WTC11 (cell line): ENCODE measurements around the gene SIGLEC15. TPM values are rescaled to one million over a fixed set of nuclear protein-coding genes. Genes with fewer than 3 reads are reported as not detected.

ENCODE experiments used
- ATAC-seq: fragments of 200-7000 bp; cut with Tn5 transposase; 2 replicates; pipeline ENCODE4 v1.10.0; 2021; ENCODE audit warnings: mild to moderate bottlenecking, moderate library complexity
- CTCF ChIA-PET: fragments of 300-600 bp; sonication (Branson Sonifier 250); formaldehyde crosslinking; loops from one replicate; lab custom pipeline; 2021; ENCODE audit warnings: antibody characterized with exemption; lab: Charles Lee
- POLR2A ChIA-PET: fragments of 350-600 bp; sonication (Branson Sonifier 250); formaldehyde crosslinking; loops from one replicate; lab custom pipeline; 2021; ENCODE audit warnings: antibody characterized with exemption; lab: Charles Lee
- DNase-seq: peaks from one replicate; pipeline ENCODE4 v3.0.0; 2021; ENCODE audit warnings: low spot score
- H3K27ac Mint-ChIP-seq: 2 replicates; pipeline ENCODE4 v1.8.0; 2021; ENCODE audit warnings: mixed read lengths
- H3K27me3 Mint-ChIP-seq: 2 replicates; pipeline ENCODE4 v1.8.0; 2021; ENCODE audit warnings: low read depth, mild to moderate bottlenecking, moderate library complexity, mixed read lengths
- H3K36me3 Mint-ChIP-seq: 2 replicates; pipeline ENCODE4 v1.8.0; 2021; ENCODE audit warnings: mixed read lengths
- H3K4me1 Mint-ChIP-seq: 2 replicates; pipeline ENCODE4 v1.8.0; 2022; ENCODE audit warnings: mixed read lengths
- H3K4me3 Mint-ChIP-seq: 2 replicates; pipeline ENCODE4 v1.8.0; 2021; ENCODE audit warnings: mild to moderate bottlenecking, moderate library complexity, mixed read lengths
- H3K9me3 Mint-ChIP-seq: 2 replicates; pipeline ENCODE4 v1.8.0; 2021; ENCODE audit warnings: mixed read lengths
- ATF1 ChIP-seq: sonication (generic); formaldehyde crosslinking; IDR thresholded peaks from 2 replicates; pipeline ENCODE4 v1.8.1; 2023; ENCODE audit warnings: mild to moderate bottlenecking, moderate library complexity, missing genetic modification reagents
- CREM ChIP-seq: sonication (generic); formaldehyde crosslinking; IDR thresholded peaks from 2 replicates; pipeline ENCODE4 v1.8.1; 2022; ENCODE audit warnings: mild to moderate bottlenecking, missing genetic modification reagents, moderate library complexity
- ETV6 ChIP-seq: sonication (generic); formaldehyde crosslinking; IDR thresholded peaks from 2 replicates; pipeline ENCODE4 v1.8.1; 2022; ENCODE audit warnings: mild to moderate bottlenecking, missing genetic modification reagents
- FOXJ3 ChIP-seq: sonication (generic); formaldehyde crosslinking; IDR thresholded peaks from 2 replicates; pipeline ENCODE4 v1.9.0; 2021; ENCODE audit warnings: missing genetic modification reagents, mild to moderate bottlenecking, borderline replicate concordance
- FOXP1 ChIP-seq: sonication (generic); formaldehyde crosslinking; IDR thresholded peaks from 2 replicates; pipeline ENCODE4 v1.8.0; 2022; ENCODE audit warnings: missing genetic modification reagents, mild to moderate bottlenecking, moderate library complexity, borderline replicate concordance
- GRHL2 ChIP-seq: fragments of 250-450 bp; sonication (Bioruptor Pico); IDR thresholded peaks from 2 replicates; pipeline ENCODE4 v1.8.0; 2022; ENCODE audit warnings: mild to moderate bottlenecking, moderate library complexity; ENCODE audit not compliant: insufficient replicate concordance, severe bottlenecking
- GTF2I ChIP-seq: fragments of 250-450 bp; sonication (Bioruptor Pico); conservative IDR thresholded peaks from 2 replicates; pipeline ENCODE4 v1.4.0; 2021; ENCODE audit warnings: mild to moderate bottlenecking
- MLX ChIP-seq: sonication (generic); formaldehyde crosslinking; IDR thresholded peaks from 2 replicates; pipeline ENCODE4 v1.8.1; 2023; ENCODE audit warnings: mild to moderate bottlenecking, missing genetic modification reagents, moderate library complexity
- MXD4 ChIP-seq: fragments of 250-450 bp; sonication (Bioruptor Pico); IDR thresholded peaks from 2 replicates; pipeline ENCODE4 v1.8.0; 2021; ENCODE audit warnings: mild to moderate bottlenecking, moderate library complexity, borderline replicate concordance
- NR2C2 ChIP-seq: sonication (generic); formaldehyde crosslinking; IDR thresholded peaks from 2 replicates; pipeline ENCODE4 v1.8.0; 2022; ENCODE audit warnings: mild to moderate bottlenecking, missing genetic modification reagents
- OVOL2 ChIP-seq: fragments of 250-450 bp; sonication (Bioruptor Pico); IDR thresholded peaks from 2 replicates; pipeline ENCODE4 v1.9.0; 2021; ENCODE audit warnings: mild to moderate bottlenecking, borderline replicate concordance
- SMAD3 ChIP-seq: sonication (generic); formaldehyde crosslinking; IDR thresholded peaks from 2 replicates; pipeline ENCODE4 v1.8.0; 2022; ENCODE audit warnings: missing genetic modification reagents, mild to moderate bottlenecking, borderline replicate concordance
- SOX15 ChIP-seq: fragments of 250-450 bp; sonication (Bioruptor Pico); IDR thresholded peaks from 2 replicates; pipeline ENCODE4 v1.9.0; 2021; ENCODE audit warnings: mild to moderate bottlenecking
- SP1 ChIP-seq: sonication (generic); formaldehyde crosslinking; conservative IDR thresholded peaks from 2 replicates; pipeline ENCODE4 v1.8.1; 2022; ENCODE audit warnings: missing genetic modification reagents
- TEAD1 ChIP-seq: sonication (generic); formaldehyde crosslinking; IDR thresholded peaks from 2 replicates; pipeline ENCODE4 v1.8.0; 2022; ENCODE audit warnings: mild to moderate bottlenecking, missing genetic modification reagents
- ZBTB21 ChIP-seq: sonication (generic); formaldehyde crosslinking; IDR thresholded peaks from 2 replicates; pipeline ENCODE4 v1.8.1; 2023; ENCODE audit warnings: mild to moderate bottlenecking, missing genetic modification reagents, borderline replicate concordance
- ZNF219 ChIP-seq: sonication (generic); formaldehyde crosslinking; IDR thresholded peaks from 2 replicates; pipeline ENCODE4 v1.8.0; 2023; ENCODE audit warnings: missing genetic modification reagents, mild to moderate bottlenecking, borderline replicate concordance
- ZNF396 ChIP-seq: fragments of 250-450 bp; sonication (Bioruptor Pico); IDR thresholded peaks from 2 replicates; pipeline ENCODE4 v1.8.0; 2021; ENCODE audit warnings: mild to moderate bottlenecking, moderate library complexity, borderline replicate concordance
- total RNA-seq: library from RNA; stranded (reverse); gene quantifications from 3 replicates; pipeline ENCODE4 v1.2.3, GENCODE V29; 2021
- TF ChIP-seq, protein P1 (sequence below): sonication (generic); formaldehyde crosslinking; IDR thresholded peaks from 2 replicates; pipeline ENCODE4 v1.8.0; 2022; ENCODE audit warnings: mild to moderate bottlenecking, missing genetic modification reagents
- TF ChIP-seq, protein P2 (sequence below): fragments of 250-450 bp; sonication (Bioruptor Pico); IDR thresholded peaks from 2 replicates; pipeline ENCODE4 v1.9.0; 2021; ENCODE audit warnings: mild to moderate bottlenecking
- TF ChIP-seq, protein P3 (sequence below): sonication (generic); formaldehyde crosslinking; IDR thresholded peaks from 2 replicates; pipeline ENCODE4 v1.8.1; 2023; ENCODE audit warnings: mild to moderate bottlenecking, missing genetic modification reagents, moderate library complexity
- TF ChIP-seq, protein P4 (sequence below): sonication (generic); formaldehyde crosslinking; IDR thresholded peaks from 2 replicates; pipeline ENCODE4 v1.8.1; 2023; ENCODE audit warnings: mild to moderate bottlenecking, moderate library complexity, missing genetic modification reagents
- TF ChIP-seq, protein P5 (sequence below): sonication (generic); formaldehyde crosslinking; IDR thresholded peaks from 2 replicates; pipeline ENCODE4 v1.8.1; 2023; ENCODE audit warnings: mild to moderate bottlenecking, missing genetic modification reagents
- TF ChIP-seq, protein P6 (sequence below): sonication (generic); formaldehyde crosslinking; IDR thresholded peaks from 2 replicates; pipeline ENCODE4 v1.8.1; 2022; ENCODE audit warnings: low read depth, missing genetic modification reagents, borderline replicate concordance

SIGLEC15 gene
- total RNA-seq, 1 experiment from 2014 or later: not detected

GRCh38 chr18:45829855-45830254, 4.4 kb downstream of the SIGLEC15 start:
- peaks cover 4% of the 10 kb centered on the region; the same call in 1 of the 2 replicates for H3K27me3 Mint-ChIP-seq
- H3K27ac Mint-ChIP-seq: peak overlapping the region; percentile 11; the same call in 1 of the 2 replicates
- ATAC-seq: no peak
- peaks cover 26% of the 10 kb centered on the region for H3K4me1 Mint-ChIP-seq
- POLR2A ChIA-PET: no interaction called here
- no peak for TF ChIP-seq GRHL2
- no peak for TF ChIP-seq MXD4 (CRISPR knock-in tag)
- no peak for TF ChIP-seq FOXJ3
- TF ChIP-seq, protein P1, sequence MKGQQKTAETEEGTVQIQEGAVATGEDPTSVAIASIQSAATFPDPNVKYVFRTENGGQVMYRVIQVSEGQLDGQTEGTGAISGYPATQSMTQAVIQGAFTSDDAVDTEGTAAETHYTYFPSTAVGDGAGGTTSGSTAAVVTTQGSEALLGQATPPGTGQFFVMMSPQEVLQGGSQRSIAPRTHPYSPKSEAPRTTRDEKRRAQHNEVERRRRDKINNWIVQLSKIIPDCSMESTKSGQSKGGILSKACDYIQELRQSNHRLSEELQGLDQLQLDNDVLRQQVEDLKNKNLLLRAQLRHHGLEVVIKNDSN: no peak
- no peak for TF ChIP-seq CREM (CRISPR knock-in tag)
- TF ChIP-seq TEAD1 (CRISPR knock-in tag): no peak
- TF ChIP-seq FOXP1 (CRISPR knock-in tag): no peak
- no peak for TF ChIP-seq GTF2I (CRISPR knock-in tag)
- TF ChIP-seq, protein P2, sequence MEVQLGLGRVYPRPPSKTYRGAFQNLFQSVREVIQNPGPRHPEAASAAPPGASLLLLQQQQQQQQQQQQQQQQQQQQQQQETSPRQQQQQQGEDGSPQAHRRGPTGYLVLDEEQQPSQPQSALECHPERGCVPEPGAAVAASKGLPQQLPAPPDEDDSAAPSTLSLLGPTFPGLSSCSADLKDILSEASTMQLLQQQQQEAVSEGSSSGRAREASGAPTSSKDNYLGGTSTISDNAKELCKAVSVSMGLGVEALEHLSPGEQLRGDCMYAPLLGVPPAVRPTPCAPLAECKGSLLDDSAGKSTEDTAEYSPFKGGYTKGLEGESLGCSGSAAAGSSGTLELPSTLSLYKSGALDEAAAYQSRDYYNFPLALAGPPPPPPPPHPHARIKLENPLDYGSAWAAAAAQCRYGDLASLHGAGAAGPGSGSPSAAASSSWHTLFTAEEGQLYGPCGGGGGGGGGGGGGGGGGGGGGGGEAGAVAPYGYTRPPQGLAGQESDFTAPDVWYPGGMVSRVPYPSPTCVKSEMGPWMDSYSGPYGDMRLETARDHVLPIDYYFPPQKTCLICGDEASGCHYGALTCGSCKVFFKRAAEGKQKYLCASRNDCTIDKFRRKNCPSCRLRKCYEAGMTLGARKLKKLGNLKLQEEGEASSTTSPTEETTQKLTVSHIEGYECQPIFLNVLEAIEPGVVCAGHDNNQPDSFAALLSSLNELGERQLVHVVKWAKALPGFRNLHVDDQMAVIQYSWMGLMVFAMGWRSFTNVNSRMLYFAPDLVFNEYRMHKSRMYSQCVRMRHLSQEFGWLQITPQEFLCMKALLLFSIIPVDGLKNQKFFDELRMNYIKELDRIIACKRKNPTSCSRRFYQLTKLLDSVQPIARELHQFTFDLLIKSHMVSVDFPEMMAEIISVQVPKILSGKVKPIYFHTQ (CRISPR knock-in tag): no peak
- TF ChIP-seq, protein P3, sequence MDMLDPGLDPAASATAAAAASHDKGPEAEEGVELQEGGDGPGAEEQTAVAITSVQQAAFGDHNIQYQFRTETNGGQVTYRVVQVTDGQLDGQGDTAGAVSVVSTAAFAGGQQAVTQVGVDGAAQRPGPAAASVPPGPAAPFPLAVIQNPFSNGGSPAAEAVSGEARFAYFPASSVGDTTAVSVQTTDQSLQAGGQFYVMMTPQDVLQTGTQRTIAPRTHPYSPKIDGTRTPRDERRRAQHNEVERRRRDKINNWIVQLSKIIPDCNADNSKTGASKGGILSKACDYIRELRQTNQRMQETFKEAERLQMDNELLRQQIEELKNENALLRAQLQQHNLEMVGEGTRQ (CRISPR knock-in tag): no peak
- TF ChIP-seq SOX15: no peak
- no peak for TF ChIP-seq ZBTB21
- TF ChIP-seq, protein P4, sequence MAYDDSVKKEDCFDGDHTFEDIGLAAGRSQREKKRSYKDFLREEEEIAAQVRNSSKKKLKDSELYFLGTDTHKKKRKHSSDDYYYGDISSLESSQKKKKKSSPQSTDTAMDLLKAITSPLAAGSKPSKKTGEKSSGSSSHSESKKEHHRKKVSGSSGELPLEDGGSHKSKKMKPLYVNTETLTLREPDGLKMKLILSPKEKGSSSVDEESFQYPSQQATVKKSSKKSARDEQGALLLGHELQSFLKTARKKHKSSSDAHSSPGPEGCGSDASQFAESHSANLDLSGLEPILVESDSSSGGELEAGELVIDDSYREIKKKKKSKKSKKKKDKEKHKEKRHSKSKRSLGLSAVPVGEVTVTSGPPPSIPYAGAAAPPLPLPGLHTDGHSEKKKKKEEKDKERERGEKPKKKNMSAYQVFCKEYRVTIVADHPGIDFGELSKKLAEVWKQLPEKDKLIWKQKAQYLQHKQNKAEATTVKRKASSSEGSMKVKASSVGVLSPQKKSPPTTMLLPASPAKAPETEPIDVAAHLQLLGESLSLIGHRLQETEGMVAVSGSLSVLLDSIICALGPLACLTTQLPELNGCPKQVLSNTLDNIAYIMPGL (CRISPR knock-in tag): no peak
- TF ChIP-seq SMAD3 (CRISPR knock-in tag): no peak
- TF ChIP-seq SP1 (CRISPR knock-in tag): no peak
- no peak for TF ChIP-seq ZNF219
- TF ChIP-seq OVOL2 (CRISPR knock-in tag): no peak
- TF ChIP-seq, protein P5, sequence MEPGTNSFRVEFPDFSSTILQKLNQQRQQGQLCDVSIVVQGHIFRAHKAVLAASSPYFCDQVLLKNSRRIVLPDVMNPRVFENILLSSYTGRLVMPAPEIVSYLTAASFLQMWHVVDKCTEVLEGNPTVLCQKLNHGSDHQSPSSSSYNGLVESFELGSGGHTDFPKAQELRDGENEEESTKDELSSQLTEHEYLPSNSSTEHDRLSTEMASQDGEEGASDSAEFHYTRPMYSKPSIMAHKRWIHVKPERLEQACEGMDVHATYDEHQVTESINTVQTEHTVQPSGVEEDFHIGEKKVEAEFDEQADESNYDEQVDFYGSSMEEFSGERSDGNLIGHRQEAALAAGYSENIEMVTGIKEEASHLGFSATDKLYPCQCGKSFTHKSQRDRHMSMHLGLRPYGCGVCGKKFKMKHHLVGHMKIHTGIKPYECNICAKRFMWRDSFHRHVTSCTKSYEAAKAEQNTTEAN (CRISPR knock-in tag): no peak
- H3K4me3 Mint-ChIP-seq: no peak overlapping the region
- no peaks in the 10 kb centered on the region for H3K9me3 Mint-ChIP-seq
- DNase-seq: no peak
- no peaks in the 10 kb centered on the region for H3K36me3 Mint-ChIP-seq
- CTCF ChIA-PET: interaction anchor here (0.7 to 2.9 kb wide), 4 partner anchors 21 to 106 kb away, joined by 3 to 15 read pairs (median 4); partner anchors contain the start of gene SLC14A1

DNA sequence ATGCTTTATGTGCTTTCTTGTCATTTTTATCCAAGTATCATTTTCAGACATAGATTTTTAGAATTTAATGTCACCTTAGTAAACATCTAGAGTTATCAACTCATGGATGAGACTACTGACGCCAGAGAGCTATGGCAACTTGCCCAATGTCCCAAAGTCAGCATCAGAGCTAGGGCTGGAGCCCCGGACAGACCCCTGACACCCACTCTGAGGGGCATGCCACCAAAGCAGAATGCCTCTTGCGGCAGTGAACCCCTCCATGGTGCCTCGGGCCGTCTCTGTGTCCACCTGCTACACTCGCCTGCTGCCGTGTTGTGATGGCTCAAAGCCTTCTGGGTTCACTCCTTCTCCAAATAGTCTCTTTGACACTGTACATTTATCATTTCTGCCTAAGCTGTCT, 5.4 kb downstream of the SIGLEC15 start:
- H3K4me1 Mint-ChIP-seq: peaks cover 22% of the 10 kb centered on the region
- ChIA-PET CTCF (interaction anchor here (1.4 to 2.9 kb wide), 2 partner anchors 20 to 107 kb away, joined by 5 to 15 read pairs; partner anchors contain the start of gene SLC14A1), POLR2A (no interaction called here)
- H3K4me3 Mint-ChIP-seq: no peak overlapping the region
- H3K27ac Mint-ChIP-seq: no peak overlapping the region
- no peaks in the 10 kb centered on the region for H3K9me3 Mint-ChIP-seq
- ATAC-seq (no peak), DNase-seq (no peak)
- H3K36me3 Mint-ChIP-seq: no peaks in the 10 kb centered on the region
- peaks cover 13% of the 10 kb centered on the region for H3K27me3 Mint-ChIP-seq
- TF ChIP-seq, protein P4 (CRISPR knock-in tag): no peak
- TF ChIP-seq, protein P6, sequence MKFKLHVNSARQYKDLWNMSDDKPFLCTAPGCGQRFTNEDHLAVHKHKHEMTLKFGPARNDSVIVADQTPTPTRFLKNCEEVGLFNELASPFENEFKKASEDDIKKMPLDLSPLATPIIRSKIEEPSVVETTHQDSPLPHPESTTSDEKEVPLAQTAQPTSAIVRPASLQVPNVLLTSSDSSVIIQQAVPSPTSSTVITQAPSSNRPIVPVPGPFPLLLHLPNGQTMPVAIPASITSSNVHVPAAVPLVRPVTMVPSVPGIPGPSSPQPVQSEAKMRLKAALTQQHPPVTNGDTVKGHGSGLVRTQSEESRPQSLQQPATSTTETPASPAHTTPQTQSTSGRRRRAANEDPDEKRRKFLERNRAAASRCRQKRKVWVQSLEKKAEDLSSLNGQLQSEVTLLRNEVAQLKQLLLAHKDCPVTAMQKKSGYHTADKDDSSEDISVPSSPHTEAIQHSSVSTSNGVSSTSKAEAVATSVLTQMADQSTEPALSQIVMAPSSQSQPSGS (CRISPR knock-in tag): no peak
- TF ChIP-seq ZNF396 (CRISPR knock-in tag): no peak
- TF ChIP-seq ETV6 (CRISPR knock-in tag): no peak
- TF ChIP-seq ATF1 (CRISPR knock-in tag): no peak
- TF ChIP-seq MLX (CRISPR knock-in tag): no peak
- TF ChIP-seq, protein P1: no peak
- TF ChIP-seq NR2C2: no peak
